Tibial artery (tissue), 4 donors: Measurements from ENCODE around the gene SNCA.

ENCODE experiments used
- DNase-seq, 2 donors: peaks; one replicate each; pipeline ENCODE4 v3.0.0-alpha.2; 2019
- H3K27ac ChIP-seq, 2 donors: fragments of 200-600 bp; sonication (generic) in 1 of 2; 1 replicate in 1 of 2; 2 replicates in 1 of 2; pipeline ENCODE4 v1.5.1; 2018 to 2019; ENCODE audit warnings: mild to moderate bottlenecking in 1 of 2
- H3K27me3 ChIP-seq, 2 donors: fragments of 200-600 bp; sonication (generic) in 1 of 2; one replicate each; pipeline versions ENCODE4 v1.5.1 to v1.6.0; 2016 to 2019
- H3K36me3 ChIP-seq, 3 donors: fragments of 200-600 bp; sonication (generic) in 2 of 3; one replicate each; pipeline ENCODE4 v1.5.1; 2016 to 2019; ENCODE audit warnings: mild to moderate bottlenecking in 2 of 3
- H3K4me1 ChIP-seq, 4 donors: fragments of 200-600 bp; sonication (generic) in 2 of 4; 1 replicate in 3 of 4; 2 replicates in 1 of 4; pipeline ENCODE4 v1.5.1; 2016 to 2019
- H3K4me3 ChIP-seq, 2 donors: fragments of 200-600 bp; sonication (generic) in 1 of 2; 1 replicate in 1 of 2; 2 replicates in 1 of 2; pipeline ENCODE4 v1.5.1; 2018 to 2019; ENCODE audit warnings: mild to moderate bottlenecking in 2 of 2
- H3K9me3 ChIP-seq, 3 donors: fragments of 200-600 bp; sonication (generic) in 1 of 3; one replicate each; pipeline ENCODE4 v1.5.1; 2016 to 2019
- intact Hi-C: fragments of 100-400 bp; cut with DNase I; formaldehyde crosslinking; loops from one replicate; pipeline ENCODE4 v1.15.0; 2023; ENCODE audit warnings: low total_unique reads
- TF ChIP-seq, protein P1 (sequence below), 2 experiments: fragments of 200-600 bp in 1 of 2; fragments of 450-650 bp in 1 of 2; IDR thresholded peaks; one replicate each; pipeline ENCODE4 v1.5.1; 2017 to 2019; ENCODE audit warnings: antibody characterized with exemption in 2 of 2, mild to moderate bottlenecking in 1 of 2, moderate library complexity in 1 of 2

Gene SNCA

DNA sequence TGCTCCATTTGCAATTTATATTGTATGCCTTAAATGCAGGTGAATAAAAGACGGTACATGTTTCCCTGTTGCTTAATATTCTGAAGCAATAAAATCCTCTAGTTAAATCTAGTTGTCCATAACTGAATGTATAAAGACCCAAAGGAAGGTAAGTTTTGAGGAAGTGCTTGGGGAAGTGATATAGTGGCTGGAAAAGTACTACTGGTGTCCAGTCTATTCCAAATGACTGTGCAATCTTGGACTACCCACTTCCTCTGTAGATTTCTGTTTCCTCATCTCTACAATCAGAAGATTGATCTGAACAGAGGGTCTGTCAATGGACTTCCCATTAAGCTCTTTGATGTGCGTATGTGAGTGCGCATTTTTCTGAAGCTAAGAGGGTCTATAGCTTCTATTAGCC is 17.0 kb downstream of the SNCA start:
- no peak overlapping the region for H3K27ac ChIP-seq
- no peaks in the 10 kb centered on the region for H3K36me3 ChIP-seq
- DNase-seq: no peak
- H3K9me3 ChIP-seq: no peaks in the 10 kb centered on the region
- intact Hi-C loops: no loop called here
- H3K27me3 ChIP-seq: no peaks in the 10 kb centered on the region
- H3K4me3 ChIP-seq: no peak overlapping the region
- no peaks in the 10 kb centered on the region for H3K4me1 ChIP-seq
- TF ChIP-seq, protein P1, sequence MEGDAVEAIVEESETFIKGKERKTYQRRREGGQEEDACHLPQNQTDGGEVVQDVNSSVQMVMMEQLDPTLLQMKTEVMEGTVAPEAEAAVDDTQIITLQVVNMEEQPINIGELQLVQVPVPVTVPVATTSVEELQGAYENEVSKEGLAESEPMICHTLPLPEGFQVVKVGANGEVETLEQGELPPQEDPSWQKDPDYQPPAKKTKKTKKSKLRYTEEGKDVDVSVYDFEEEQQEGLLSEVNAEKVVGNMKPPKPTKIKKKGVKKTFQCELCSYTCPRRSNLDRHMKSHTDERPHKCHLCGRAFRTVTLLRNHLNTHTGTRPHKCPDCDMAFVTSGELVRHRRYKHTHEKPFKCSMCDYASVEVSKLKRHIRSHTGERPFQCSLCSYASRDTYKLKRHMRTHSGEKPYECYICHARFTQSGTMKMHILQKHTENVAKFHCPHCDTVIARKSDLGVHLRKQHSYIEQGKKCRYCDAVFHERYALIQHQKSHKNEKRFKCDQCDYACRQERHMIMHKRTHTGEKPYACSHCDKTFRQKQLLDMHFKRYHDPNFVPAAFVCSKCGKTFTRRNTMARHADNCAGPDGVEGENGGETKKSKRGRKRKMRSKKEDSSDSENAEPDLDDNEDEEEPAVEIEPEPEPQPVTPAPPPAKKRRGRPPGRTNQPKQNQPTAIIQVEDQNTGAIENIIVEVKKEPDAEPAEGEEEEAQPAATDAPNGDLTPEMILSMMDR (IDR thresholded peaks at IDR 0.05): no peak

DNA sequence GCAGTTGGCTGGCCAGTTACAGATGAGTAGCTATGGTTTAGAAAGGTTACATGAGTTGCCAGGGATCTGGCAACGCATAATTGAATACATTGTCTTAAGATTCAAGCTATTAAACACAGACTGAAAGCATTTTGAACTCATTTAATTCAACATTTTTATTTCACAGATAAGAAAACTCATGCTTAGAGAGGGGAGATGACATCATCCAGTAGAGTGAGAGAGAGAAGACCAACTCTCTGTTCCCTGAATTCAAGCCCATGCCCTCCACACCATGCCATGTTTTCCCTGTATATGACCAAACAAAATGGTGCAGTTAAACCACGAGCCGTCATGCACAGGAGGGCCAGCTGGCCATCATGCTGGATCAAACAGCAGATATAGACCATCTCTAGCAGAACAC is 22.6 kb downstream of the SNCA start:
- Histone ChIP-seq H3K27me3 (no peaks in the 10 kb centered on the region), H3K9me3 (no peaks in the 10 kb centered on the region), H3K27ac (no peak overlapping the region), H3K4me3 (no peak overlapping the region), H3K36me3 (no peaks in the 10 kb centered on the region), H3K4me1 (no peaks in the 10 kb centered on the region)
- DNase-seq: no peak
- TF ChIP-seq, protein P1 (IDR thresholded peaks at IDR 0.05): no peak
- intact Hi-C loops: no loop called here

DNA sequence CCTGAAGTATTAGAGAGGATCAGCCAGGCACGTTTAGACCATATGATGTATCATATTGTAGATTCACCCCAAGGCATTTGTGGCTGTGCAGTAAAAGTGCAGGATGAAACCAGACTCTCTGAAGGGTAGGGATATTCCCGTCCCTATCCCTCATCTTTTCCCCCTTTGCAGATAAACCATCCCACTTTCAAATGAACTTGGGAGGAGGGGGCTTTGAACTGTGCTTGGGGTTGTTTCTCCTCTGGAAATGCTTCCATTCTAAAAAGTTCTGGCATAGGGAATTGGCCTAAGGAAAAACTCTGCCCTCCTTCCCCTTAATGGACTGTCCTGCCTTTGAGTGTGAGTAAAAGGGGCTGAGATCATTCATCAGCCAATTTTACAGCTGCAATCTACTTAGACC is 23.8 kb downstream of the SNCA start:
- TF ChIP-seq, protein P1 (IDR thresholded peaks at IDR 0.05): no peak
- Histone ChIP-seq H3K4me1 (no peaks in the 10 kb centered on the region), H3K36me3 (no peaks in the 10 kb centered on the region), H3K9me3 (no peaks in the 10 kb centered on the region), H3K27ac (no peak overlapping the region), H3K27me3 (no peaks in the 10 kb centered on the region), H3K4me3 (no peak overlapping the region)
- DNase-seq: no peak
- intact Hi-C loops: no loop called here

DNA sequence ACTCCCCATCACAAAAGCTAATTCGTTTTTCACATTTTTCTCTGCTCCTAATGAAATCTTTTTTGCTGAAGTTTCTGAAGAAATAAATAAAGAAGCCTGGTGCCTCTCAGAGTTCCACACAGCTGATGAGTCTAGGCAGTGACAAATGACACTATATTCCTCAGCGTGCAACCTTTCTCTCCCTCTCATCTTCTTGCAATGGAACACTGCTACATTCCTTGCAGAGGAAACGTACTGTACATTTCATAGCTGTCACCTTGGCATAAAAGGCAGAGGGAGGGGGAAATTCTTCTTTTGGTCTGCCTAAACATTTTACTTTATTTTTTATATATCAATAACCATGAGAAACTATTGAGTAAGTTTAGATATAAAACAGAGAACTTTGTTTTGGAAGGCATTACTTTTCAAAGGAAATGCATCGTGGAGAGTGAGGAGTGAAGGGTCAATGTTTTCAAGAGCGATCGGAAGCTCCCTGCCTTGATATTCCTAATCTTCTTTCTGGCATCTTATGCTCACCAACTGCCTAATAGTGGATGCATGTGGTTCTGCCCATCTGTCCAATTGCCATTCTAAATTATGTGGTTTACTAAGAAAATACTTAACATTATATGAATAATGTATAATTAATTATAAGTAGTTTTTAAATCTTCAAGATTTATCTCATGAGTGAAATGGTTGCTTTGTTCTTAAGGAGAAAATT is 29.4 kb downstream of the SNCA start:
- H3K27me3 ChIP-seq: no peaks in the 10 kb centered on the region
- DNase-seq: no peak
- H3K27ac ChIP-seq: no peak overlapping the region
- TF ChIP-seq, protein P1 (IDR thresholded peaks at IDR 0.05): no peak
- H3K36me3 ChIP-seq: no peaks in the 10 kb centered on the region
- H3K4me1 ChIP-seq: no peaks in the 10 kb centered on the region
- intact Hi-C loops: no loop called here
- H3K4me3 ChIP-seq: no peak overlapping the region
- H3K9me3 ChIP-seq: no peaks in the 10 kb centered on the region

DNA sequence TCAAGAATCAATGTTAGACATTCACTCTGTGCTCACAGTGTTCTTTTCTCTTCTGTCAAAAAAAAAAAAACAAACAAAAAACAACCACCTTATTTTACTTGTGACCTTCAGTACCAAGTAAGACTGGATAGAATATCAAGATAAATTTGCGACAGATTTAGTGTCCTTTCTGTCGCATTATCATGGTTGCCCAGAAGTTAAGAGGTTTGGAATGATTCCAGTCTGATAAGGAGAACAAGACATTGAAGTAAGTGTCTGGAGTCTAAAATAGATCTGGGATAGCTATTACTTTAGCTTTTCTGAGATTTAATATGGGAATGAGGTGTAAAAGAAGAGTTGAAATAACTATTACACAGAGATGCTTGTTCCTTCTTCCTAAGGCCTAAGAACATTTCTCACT is 31.7 kb downstream of the SNCA start:
- TF ChIP-seq, protein P1 (IDR thresholded peaks at IDR 0.05): no peak
- H3K27ac ChIP-seq: no peak overlapping the region
- H3K4me3 ChIP-seq: no peak overlapping the region
- no peaks in the 10 kb centered on the region for H3K27me3 ChIP-seq
- no peaks in the 10 kb centered on the region for H3K9me3 ChIP-seq
- no peak for DNase-seq
- no peaks in the 10 kb centered on the region for H3K4me1 ChIP-seq
- no peaks in the 10 kb centered on the region for H3K36me3 ChIP-seq
- intact Hi-C loops: no loop called here

DNA sequence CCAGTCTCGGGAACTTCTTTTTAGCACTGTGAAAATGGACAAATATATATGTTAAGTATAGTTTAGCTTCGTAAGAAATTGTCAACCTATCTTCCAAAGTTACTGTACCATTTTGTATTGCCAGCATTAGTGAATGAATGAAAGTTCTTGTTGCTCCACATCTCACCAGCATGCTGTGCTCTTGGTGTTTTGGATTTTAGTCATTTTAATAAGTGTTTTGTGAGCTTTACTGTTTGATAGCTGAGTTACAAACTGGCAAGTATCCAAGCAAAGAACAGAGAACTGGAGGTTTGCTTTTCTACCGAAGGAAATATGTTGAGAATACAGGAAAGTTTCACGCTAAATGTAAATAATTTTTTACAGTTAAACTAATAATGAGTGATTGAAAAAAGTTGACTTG is 33.0 kb downstream of the SNCA start:
- Histone ChIP-seq H3K36me3 (no peaks in the 10 kb centered on the region), H3K9me3 (no peaks in the 10 kb centered on the region), H3K4me3 (no peak overlapping the region), H3K27ac (no peak overlapping the region), H3K27me3 (no peaks in the 10 kb centered on the region), H3K4me1 (no peaks in the 10 kb centered on the region)
- no peak for DNase-seq
- intact Hi-C loops: no loop called here
- TF ChIP-seq, protein P1 (IDR thresholded peaks at IDR 0.05): no peak
